ENCODE measurements around the gene WDR81. TPM values are rescaled to one million over a fixed set of nuclear protein-coding genes. Genes with fewer than 3 reads are reported as not detected.

Gene WDR81
- total and polyA plus RNA-seq, 2 experiments from 2014 or later = 3.5 to 14.5 TPM

DNA sequence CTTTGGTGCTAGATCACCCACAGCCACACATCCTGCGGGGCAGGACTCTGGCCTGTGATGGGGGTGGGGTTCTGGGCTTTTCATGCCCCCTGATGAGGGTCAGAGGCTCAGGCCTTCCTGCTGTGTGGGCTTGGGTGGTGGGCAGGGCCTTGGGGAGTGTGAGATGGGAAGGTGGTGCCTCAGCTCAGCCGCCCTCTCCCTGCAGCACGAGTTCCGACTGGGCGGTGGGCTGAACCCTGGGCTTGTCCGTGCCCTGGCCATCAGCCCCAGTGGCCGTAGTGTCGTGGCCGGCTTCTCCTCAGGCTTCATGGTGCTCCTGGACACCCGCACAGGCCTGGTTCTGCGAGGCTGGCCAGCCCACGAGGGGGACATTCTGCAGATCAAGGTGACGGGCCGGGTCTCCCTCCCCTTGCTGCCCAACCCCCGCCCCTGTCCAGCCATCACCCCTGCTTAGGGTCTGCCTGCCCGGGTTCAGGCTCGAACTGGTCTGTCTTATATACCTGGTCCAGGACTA, 11.4 kb downstream of the WDR81 start:
- Histone ChIP-seq H3K4me2 (no peak overlapping the region), H3F3A (replicated peaks; ENCODE audit: low read depth) (no peaks in the 10 kb centered on the region), H3K27me3 (ENCODE audit: insufficient read depth) (no peaks in the 10 kb centered on the region), H4K20me1 (replicated peaks; ENCODE audit: insufficient read depth) (no peaks in the 10 kb centered on the region), H3K27ac (ENCODE audit: low read depth) (no peak overlapping the region), H2AFZ (no peak overlapping the region), H3K79me2 (replicated peaks; ENCODE audit: insufficient read depth) (no peaks in the 10 kb centered on the region), H3K36me3 (ENCODE audit: insufficient read depth) (no peaks in the 10 kb centered on the region), H3K4me1 (ENCODE audit: insufficient read depth) (no peaks in the 10 kb centered on the region), H3K4me3 (no peak overlapping the region), H3K9me2 (ENCODE audit: insufficient read depth) (no peaks in the 10 kb centered on the region)
- TF ChIP-seq EZH2 (IDR thresholded peaks at IDR 0.05; ENCODE audit: low read depth, unreplicated experiment) = no peak
- TF ChIP-seq, protein P1, sequence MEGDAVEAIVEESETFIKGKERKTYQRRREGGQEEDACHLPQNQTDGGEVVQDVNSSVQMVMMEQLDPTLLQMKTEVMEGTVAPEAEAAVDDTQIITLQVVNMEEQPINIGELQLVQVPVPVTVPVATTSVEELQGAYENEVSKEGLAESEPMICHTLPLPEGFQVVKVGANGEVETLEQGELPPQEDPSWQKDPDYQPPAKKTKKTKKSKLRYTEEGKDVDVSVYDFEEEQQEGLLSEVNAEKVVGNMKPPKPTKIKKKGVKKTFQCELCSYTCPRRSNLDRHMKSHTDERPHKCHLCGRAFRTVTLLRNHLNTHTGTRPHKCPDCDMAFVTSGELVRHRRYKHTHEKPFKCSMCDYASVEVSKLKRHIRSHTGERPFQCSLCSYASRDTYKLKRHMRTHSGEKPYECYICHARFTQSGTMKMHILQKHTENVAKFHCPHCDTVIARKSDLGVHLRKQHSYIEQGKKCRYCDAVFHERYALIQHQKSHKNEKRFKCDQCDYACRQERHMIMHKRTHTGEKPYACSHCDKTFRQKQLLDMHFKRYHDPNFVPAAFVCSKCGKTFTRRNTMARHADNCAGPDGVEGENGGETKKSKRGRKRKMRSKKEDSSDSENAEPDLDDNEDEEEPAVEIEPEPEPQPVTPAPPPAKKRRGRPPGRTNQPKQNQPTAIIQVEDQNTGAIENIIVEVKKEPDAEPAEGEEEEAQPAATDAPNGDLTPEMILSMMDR (conservative IDR thresholded peaks at IDR 0.05; ENCODE audit: low read depth in 2 of 2) = no peak
- no peak for TF ChIP-seq NANOG (IDR thresholded peaks at IDR 0.05; ENCODE audit: borderline replicate concordance)
- no peak for TF ChIP-seq POLR2AphosphoS5 (IDR thresholded peaks at IDR 0.05; ENCODE audit: low read depth)
- no peak for TF ChIP-seq ETS1 (IDR thresholded peaks at IDR 0.05)
- TF ChIP-seq STAT1 (IDR thresholded peaks at IDR 0.05; ENCODE audit: unreplicated experiment) = no peak
- TF ChIP-seq, protein P2, sequence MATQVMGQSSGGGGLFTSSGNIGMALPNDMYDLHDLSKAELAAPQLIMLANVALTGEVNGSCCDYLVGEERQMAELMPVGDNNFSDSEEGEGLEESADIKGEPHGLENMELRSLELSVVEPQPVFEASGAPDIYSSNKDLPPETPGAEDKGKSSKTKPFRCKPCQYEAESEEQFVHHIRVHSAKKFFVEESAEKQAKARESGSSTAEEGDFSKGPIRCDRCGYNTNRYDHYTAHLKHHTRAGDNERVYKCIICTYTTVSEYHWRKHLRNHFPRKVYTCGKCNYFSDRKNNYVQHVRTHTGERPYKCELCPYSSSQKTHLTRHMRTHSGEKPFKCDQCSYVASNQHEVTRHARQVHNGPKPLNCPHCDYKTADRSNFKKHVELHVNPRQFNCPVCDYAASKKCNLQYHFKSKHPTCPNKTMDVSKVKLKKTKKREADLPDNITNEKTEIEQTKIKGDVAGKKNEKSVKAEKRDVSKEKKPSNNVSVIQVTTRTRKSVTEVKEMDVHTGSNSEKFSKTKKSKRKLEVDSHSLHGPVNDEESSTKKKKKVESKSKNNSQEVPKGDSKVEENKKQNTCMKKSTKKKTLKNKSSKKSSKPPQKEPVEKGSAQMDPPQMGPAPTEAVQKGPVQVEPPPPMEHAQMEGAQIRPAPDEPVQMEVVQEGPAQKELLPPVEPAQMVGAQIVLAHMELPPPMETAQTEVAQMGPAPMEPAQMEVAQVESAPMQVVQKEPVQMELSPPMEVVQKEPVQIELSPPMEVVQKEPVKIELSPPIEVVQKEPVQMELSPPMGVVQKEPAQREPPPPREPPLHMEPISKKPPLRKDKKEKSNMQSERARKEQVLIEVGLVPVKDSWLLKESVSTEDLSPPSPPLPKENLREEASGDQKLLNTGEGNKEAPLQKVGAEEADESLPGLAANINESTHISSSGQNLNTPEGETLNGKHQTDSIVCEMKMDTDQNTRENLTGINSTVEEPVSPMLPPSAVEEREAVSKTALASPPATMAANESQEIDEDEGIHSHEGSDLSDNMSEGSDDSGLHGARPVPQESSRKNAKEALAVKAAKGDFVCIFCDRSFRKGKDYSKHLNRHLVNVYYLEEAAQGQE (IDR thresholded peaks at IDR 0.05; ENCODE audit: unreplicated experiment) = no peak
- TF ChIP-seq CREB1 (CRISPR knock-in tag; IDR thresholded peaks at IDR 0.05; ENCODE audit: low read depth) = no peak
- no peak for TF ChIP-seq ZNF331 (CRISPR knock-in tag; IDR thresholded peaks at IDR 0.05; ENCODE audit: low read depth)
- TF ChIP-seq EZH2phosphoT487 (IDR thresholded peaks at IDR 0.05; ENCODE audit: unreplicated experiment) = no peak
- H3K27me3 Mint-ChIP-seq (ENCODE audit: insufficient read depth, low read depth, poor library complexity) = peaks cover 11% of the 10 kb centered on the region
- H3K27ac Mint-ChIP-seq = no peak overlapping the region
- H3K4me1 Mint-ChIP-seq = peaks cover 3% of the 10 kb centered on the region; the same call in 2 of the 3 replicates
- H3K4me3 Mint-ChIP-seq = no peak overlapping the region
- ATAC-seq = peak; percentile 18
- no peak for DNase-seq (ENCODE audit: low spot score)
- H3K36me3 Mint-ChIP-seq (ENCODE audit: low read depth) = peaks cover 12% of the 10 kb centered on the region
- H3K9me3 Mint-ChIP-seq = peaks cover 10% of the 10 kb centered on the region; the same call in 2 of the 3 replicates
